GM10266 (cell line): ENCODE results near the gene SYNM.
A peak's percentile ranks its signal among the peaks of the same experiment; 100 is the strongest.

ENCODE experiments used
- DNase-seq: peaks from one replicate; pipeline ENCODE4 v3.0.0; 2012; ENCODE audit errors: extremely low spot score
- CTCF ChIP-seq: IDR thresholded peaks from 2 replicates; pipeline ENCODE4 v1.5.1; 2012; ENCODE audit warnings: mild to moderate bottlenecking, low read depth; ENCODE audit not compliant: control insufficient read depth, insufficient read depth; ENCODE audit errors: missing control alignments

The SYNM gene

GRCh38 chr15:99087405-99087943 lies 17.4 kb upstream of the SYNM start:
- no peak for DNase-seq
- no peak for TF ChIP-seq CTCF

GRCh38 chr15:99090011-99090699 lies 14.7 kb upstream of the SYNM start:
- TF ChIP-seq CTCF = no peak
- DNase-seq = peak; percentile 78

- TF ChIP-seq CTCF = no peak
Observed at GRCh38 chr15:99090938-99091337, 13.9 kb upstream of the SYNM start.

GRCh38 chr15:99092554-99093172 lies 12.2 kb upstream of the SYNM start:
- TF ChIP-seq CTCF = no peak
- peak; percentile 1 for DNase-seq

More at GRCh38 chr15:99090938-99091337, 13.9 kb upstream of the SYNM start:
- DNase-seq = no peak

- DNase-seq = no peak
Observed at GRCh38 chr15:99095626-99096025, 9.3 kb upstream of the SYNM start.

GRCh38 chr15:99096173-99096893 lies 8.5 kb upstream of the SYNM start:
- TF ChIP-seq CTCF = no peak
- no peak for DNase-seq

More at GRCh38 chr15:99095626-99096025, 9.3 kb upstream of the SYNM start:
- no peak for TF ChIP-seq CTCF

GRCh38 chr15:99096894-99097426 lies 7.9 kb upstream of the SYNM start:
- no peak for TF ChIP-seq CTCF
- no peak for DNase-seq
